A204.1 (cell line): ENCODE results near the gene SLC44A3.
"Not testable (repeated sequence)": the region's sequence is repeated elsewhere in the genome, so short reads cannot be mapped to it uniquely, and the experiment has no call there.

Experiments used
- FAIRE-seq: peaks from 2 replicates; lab custom pipeline; 2012; peaks lifted over from hg19 to GRCh38; lab: Jason Lieb, UNC

SLC44A3 gene

DNA sequence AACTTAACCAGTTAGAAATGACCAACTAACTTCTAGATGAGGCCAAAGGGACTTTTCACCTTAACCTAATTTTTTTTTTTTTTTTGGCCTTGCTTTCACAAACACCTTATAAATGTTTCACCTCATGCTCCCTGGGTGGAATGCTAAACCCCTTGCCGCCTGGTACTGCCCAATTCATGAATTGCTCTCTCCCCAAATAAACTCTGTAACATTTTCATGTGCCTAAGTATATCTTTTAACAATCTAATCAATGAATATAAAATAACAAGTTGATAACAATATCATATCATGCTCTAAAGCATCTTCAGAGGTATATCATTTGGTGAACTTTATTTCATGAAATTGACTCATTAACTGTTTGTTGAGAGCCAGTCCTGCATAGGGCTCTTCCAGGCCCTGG, 117.7 kb downstream of the SLC44A3 start:
- FAIRE-seq = no peak

DNA sequence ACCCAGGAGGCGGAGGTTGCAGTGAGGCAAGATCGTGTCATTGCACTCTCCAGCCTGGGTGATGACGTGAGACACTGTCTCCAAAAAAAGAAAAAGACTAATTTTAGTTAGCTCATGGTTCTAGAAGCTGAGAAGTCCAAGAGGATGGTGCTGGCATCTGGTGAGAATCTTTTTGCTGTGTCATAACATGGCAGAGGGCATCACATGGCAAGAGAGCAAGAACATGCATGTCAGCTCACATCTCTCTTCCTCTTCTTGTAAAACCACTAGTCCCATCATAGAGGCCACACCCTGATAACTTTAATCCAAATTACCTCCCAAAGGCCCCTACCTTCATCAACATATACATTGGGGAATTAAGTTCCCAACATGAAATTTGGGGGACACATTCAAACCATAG, 120.6 kb downstream of the SLC44A3 start:
- FAIRE-seq = no peak

DNA sequence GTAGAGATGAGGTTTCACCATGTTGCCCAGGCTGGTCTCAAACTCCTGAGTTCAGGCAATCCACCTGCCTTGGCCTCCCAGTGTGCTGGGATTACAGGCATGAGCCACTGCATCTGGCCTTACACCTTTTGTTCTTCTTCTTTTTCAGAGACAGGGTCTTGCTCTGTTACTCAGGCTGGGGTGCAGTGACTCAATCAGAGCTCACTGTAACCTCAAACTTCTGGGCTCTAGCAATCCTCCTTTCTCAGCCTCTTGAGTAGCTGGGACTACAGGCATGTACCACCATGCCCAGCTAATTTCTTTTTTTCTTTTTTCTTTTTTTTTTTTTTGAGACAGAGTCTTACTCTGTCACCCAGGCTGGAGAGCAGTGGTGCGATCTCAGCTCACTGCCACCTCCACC, 121.3 kb downstream of the SLC44A3 start:
- not testable (repeated sequence) for FAIRE-seq

DNA sequence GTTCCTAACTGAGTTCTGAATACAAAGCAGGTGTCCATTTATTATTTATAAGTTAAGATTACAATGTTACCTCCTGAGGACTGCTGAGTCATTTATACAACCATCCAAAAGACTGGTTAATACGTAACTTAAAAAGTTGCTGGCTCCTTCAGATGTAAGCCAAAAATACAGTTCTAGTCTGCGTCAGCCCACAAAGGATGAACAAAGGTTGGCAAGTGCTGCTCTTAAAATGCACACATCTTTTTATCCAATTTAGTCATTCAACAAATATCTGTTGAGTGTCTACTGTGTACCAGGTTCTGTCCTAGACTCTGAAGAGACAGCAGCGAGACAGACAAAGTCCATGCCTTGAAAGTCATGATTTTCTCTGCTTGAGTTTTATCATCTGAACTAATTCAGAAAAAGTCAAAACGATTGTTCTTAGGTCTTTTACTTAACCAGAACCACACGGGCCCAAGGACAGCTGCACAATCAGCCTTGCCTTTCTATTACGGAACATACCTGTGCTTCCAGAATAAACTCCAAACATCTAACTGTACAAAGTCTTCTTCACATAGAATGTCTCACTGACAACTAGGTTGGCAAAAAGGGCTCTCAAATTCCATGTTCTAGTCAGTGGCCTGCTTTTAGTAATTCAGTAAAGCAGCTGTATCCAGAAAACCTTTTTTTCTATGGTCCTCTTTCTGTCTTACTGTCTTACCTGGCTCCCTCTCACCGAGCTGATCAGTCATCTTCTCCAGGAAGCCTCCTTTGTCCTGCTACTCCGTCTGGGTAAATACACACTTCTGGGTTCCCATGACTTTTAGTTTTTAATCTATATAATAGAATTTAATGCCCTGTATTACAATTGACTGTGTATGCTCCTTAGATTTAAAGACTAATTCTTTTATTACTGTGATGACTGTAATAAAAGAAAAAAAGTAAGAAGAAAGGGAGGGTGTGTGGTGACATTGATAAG, 122.3 kb downstream of the SLC44A3 start:
- no peak for FAIRE-seq
